Measurements from ENCODE around the gene SLC2A9.
"Not testable (repeated sequence)": the region's sequence is repeated elsewhere in the genome, so short reads cannot be mapped to it uniquely, and the experiment has no call there.

Gene SLC2A9

GRCh38 chr4:9785891-9786290 lies 235.4 kb downstream of the SLC2A9 start:
- not testable (repeated sequence) for H3K4me1 ChIP-seq (ENCODE audit: control insufficient read depth, insufficient read depth, low read length, poor library complexity, severe bottlenecking); H3K27ac ChIP-seq (ENCODE audit: insufficient read depth, low read length, poor library complexity, severe bottlenecking); H3K27me3 ChIP-seq (replicated peaks; ENCODE audit: control insufficient read depth, insufficient read depth, low read length, poor library complexity, severe bottlenecking)

GRCh38 chr4:9782136-9782436 lies 239.2 kb downstream of the SLC2A9 start:
- H3K9me3 ChIP-seq (ENCODE audit: control insufficient read depth, low read length): no peaks in the 10 kb centered on the region
- no peaks in the 10 kb centered on the region for H3K27me3 ChIP-seq (replicated peaks; ENCODE audit: control insufficient read depth, insufficient read depth, low read length, poor library complexity, severe bottlenecking)
- no peaks in the 10 kb centered on the region for H3K4me1 ChIP-seq (ENCODE audit: control insufficient read depth, insufficient read depth, low read length, poor library complexity, severe bottlenecking)
- H3K36me3 ChIP-seq (ENCODE audit: control insufficient read depth, insufficient read depth, low read length): no peaks in the 10 kb centered on the region
- DNase-seq: no peak
- no peak overlapping the region for H3K4me3 ChIP-seq (ENCODE audit: insufficient read depth, low read depth, low read length, poor library complexity, severe bottlenecking)
- no peak overlapping the region for H3K27ac ChIP-seq (ENCODE audit: insufficient read depth, low read length, poor library complexity, severe bottlenecking)

More at GRCh38 chr4:9785891-9786290, 235.4 kb downstream of the SLC2A9 start:
- DNase-seq; H3K4me3 ChIP-seq (ENCODE audit: insufficient read depth, low read depth, low read length, poor library complexity, severe bottlenecking); H3K36me3 ChIP-seq (ENCODE audit: control insufficient read depth, insufficient read depth, low read length); H3K9me3 ChIP-seq (ENCODE audit: control insufficient read depth, low read length): not testable (repeated sequence)

- Histone ChIP-seq H3K27me3 (replicated peaks; ENCODE audit: control insufficient read depth, insufficient read depth, low read length, poor library complexity, severe bottlenecking) (no peaks in the 10 kb centered on the region), H3K4me1 (ENCODE audit: control insufficient read depth, insufficient read depth, low read length, poor library complexity, severe bottlenecking) (no peaks in the 10 kb centered on the region), H3K36me3 (ENCODE audit: control insufficient read depth, insufficient read depth, low read length) (no peaks in the 10 kb centered on the region), H3K9me3 (ENCODE audit: control insufficient read depth, low read length) (no peaks in the 10 kb centered on the region), H3K27ac (ENCODE audit: insufficient read depth, low read length, poor library complexity, severe bottlenecking) (no peak within 1 kb of the TSS), H3K4me3 (ENCODE audit: insufficient read depth, low read depth, low read length, poor library complexity, severe bottlenecking) (no peak within 1 kb of the TSS)
- no peak for DNase-seq
Observed at GRCh38 chr4:9781343-9782135, 239.8 kb downstream of the SLC2A9 start, which contains the start of gene DRD5. Gene DRD5 (plus strand): TSS chr4:9781634. CDS start chr4:9782030, 396 bp downstream.

Measured in effector memory CD4-positive, alpha-beta T cell (primary cell).